ENCODE results near the gene BICC1. TPM values are rescaled to one million over a fixed set of nuclear protein-coding genes. Genes with fewer than 3 reads are reported as not detected.
A peak's percentile ranks its signal among the peaks of the same experiment; 100 is the strongest.

The BICC1 gene
- total and polyA plus RNA-seq, 2 of the 4 experiments (the other 2 are of a cell fraction) = 5.7 to 42.5 TPM

DNA sequence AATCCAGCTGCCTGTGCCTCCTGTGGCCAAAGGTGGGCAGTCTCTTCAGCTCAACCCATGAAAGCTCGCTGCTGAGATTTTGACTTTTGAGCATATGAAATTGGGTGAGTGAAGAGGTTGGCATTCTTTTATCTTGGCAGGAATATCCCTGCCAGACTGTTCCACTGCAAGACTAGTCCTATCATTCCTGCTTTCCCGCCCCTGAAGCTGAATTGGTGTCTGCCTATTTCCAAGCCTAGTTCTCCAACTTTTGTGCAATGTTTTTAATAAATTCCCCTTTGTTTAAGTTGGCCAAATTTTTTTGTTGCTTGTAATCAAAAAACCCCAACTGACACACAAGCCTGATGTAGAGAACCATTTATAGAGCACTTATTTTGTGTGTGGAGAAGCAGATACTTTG is 34.8 kb upstream of the BICC1 start:
- no CpG with 5 or more reads among the region's 2 CpGs for WGBS, 2 experiments (ENCODE audit: extremely low coverage in 2 of 2, insufficient read length in 1 of 2)
- dilution Hi-C loops (cut with HindIII; ENCODE audit: low sequenced_read_pairs, unreplicated experiment) = no loop called here

More for the DNA sequence above, 34.8 kb upstream of the BICC1 start:
- BruUV-seq (replicated peaks) = no TSS peak
- 0 out of 2 replicates have a peak, but pooled peaks have one; percentile 5 for ATAC-seq (ENCODE audit: low read depth)
- H2AFZ ChIP-seq (replicated peaks; ENCODE audit: low read length, poor library complexity) = no peak overlapping the region
- H2BK20ac ChIP-seq (ENCODE audit: low read depth, low read length) = peak overlapping the region; percentile 13
- peaks cover 9% of the 10 kb centered on the region; the same call in 1 of the 2 replicates for H3K9me1 ChIP-seq (ENCODE audit: insufficient read depth, low read length)
- no peak overlapping the region for H3K4me3 ChIP-seq (ENCODE audit: insufficient read depth, low read depth, low read length)
- POLR2A ChIA-PET (ENCODE audit: unreplicated experiment) = no interaction called here
- no peaks in the 10 kb centered on the region for H3K27me3 ChIP-seq (ENCODE audit: control insufficient read depth, insufficient read depth, low read length)
- no peak overlapping the region for H3K56ac ChIP-seq (ENCODE audit: extremely low read depth, insufficient read depth, low read length)
- no peak overlapping the region for H3K4ac ChIP-seq (ENCODE audit: low read depth, low read length)
- H3K23ac ChIP-seq (ENCODE audit: low read depth, low read length) = no peak overlapping the region
- H4K91ac ChIP-seq (ENCODE audit: insufficient read depth, low read depth, low read length) = peak overlapping the region; percentile 30; the same call in 1 of the 2 replicates
- H2AK5ac ChIP-seq (ENCODE audit: low read depth, low read length) = no peak overlapping the region
- no peaks in the 10 kb centered on the region for H3K9me3 ChIP-seq (ENCODE audit: control insufficient read depth, insufficient read depth, low read length)
- no peak overlapping the region for H3K4me2 ChIP-seq (ENCODE audit: low read depth, low read length)
- no peak overlapping the region for H2AK9ac ChIP-seq (replicated peaks; ENCODE audit: low read depth, low read length, poor library complexity)
- no peaks in the 10 kb centered on the region for H3K79me1 ChIP-seq (ENCODE audit: low read depth in 1 of 2, low read length in 2 of 2)
- H2BK5ac ChIP-seq (ENCODE audit: low read depth, low read length, poor library complexity, severe bottlenecking) = no peak overlapping the region
- 0 out of 2 replicates have a peak overlapping the region, but pooled peaks have one; percentile 46 for H3K14ac ChIP-seq (replicated peaks; ENCODE audit: low read depth, low read length)
- TF ChIP-seq, protein P1, sequence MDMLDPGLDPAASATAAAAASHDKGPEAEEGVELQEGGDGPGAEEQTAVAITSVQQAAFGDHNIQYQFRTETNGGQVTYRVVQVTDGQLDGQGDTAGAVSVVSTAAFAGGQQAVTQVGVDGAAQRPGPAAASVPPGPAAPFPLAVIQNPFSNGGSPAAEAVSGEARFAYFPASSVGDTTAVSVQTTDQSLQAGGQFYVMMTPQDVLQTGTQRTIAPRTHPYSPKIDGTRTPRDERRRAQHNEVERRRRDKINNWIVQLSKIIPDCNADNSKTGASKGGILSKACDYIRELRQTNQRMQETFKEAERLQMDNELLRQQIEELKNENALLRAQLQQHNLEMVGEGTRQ (IDR thresholded peaks at IDR 0.05; ENCODE audit: low read depth, low read length) = no peak
- TF ChIP-seq NFE2L2 (IDR thresholded peaks at IDR 0.05; ENCODE audit: low read depth, low read length) (no peak), POLR2A (IDR thresholded peaks at IDR 0.05; ENCODE audit: low read depth, low read length) (no peak), RAD21 (IDR thresholded peaks at IDR 0.05; ENCODE audit: low read length) (no peak), CEBPB (IDR thresholded peaks at IDR 0.05; ENCODE audit: low read depth, low read length) (no peak), MXI1 (IDR thresholded peaks at IDR 0.05; ENCODE audit: borderline replicate concordance, low read depth, low read length) (no peak), SMC3 (IDR thresholded peaks at IDR 0.05; ENCODE audit: low read depth, low read length) (no peak)
- no peak overlapping the region for H3K9ac ChIP-seq (ENCODE audit: low read depth, low read length)
- CTCF ChIA-PET = interaction anchor here (0.6 kb wide), 1 partner anchor 31 kb away, joined by 4 read pairs; no protein-coding TSS in a partner anchor
- H4K20me1 ChIP-seq (ENCODE audit: insufficient read depth, low read length) = no peaks in the 10 kb centered on the region
- intact Hi-C loops (cut with micrococcal nuclease) (no loop called here), in situ Hi-C loops (cut with MboI; ENCODE audit: low sequenced_read_pairs) (no loop called here)
- 0 out of 4 replicates have a peak overlapping the region, but pooled peaks of 1 of the 2 experiments have one; percentile 1 for H4K8ac ChIP-seq (ENCODE audit: low read depth in 2 of 2, low read length in 2 of 2)
- H2BK120ac ChIP-seq (ENCODE audit: low read depth, low read length) = peak overlapping the region; percentile 37; the same call in 1 of the 2 replicates
- H2BK15ac ChIP-seq (ENCODE audit: low read depth, low read length) = peak overlapping the region; percentile 58; the same call in 2 of the 3 replicates
- H3K4me1 ChIP-seq (ENCODE audit: control insufficient read depth, insufficient read depth, low read length) = peaks cover 13% of the 10 kb centered on the region
- no peak overlapping the region for H3K18ac ChIP-seq (ENCODE audit: low read depth, low read length)
- H4K5ac ChIP-seq (ENCODE audit: low read depth, low read length) = no peak overlapping the region
- no peak overlapping the region for H3K27ac ChIP-seq (ENCODE audit: insufficient read depth, low read length)
- DNase-seq = peak; percentile 14
- no peaks in the 10 kb centered on the region for H3K36me3 ChIP-seq (ENCODE audit: control insufficient read depth, insufficient read depth, low read length)

All from IMR-90 (cell line).